Measurements from ENCODE around the gene CEP104. TPM values are rescaled to one million over a fixed set of nuclear protein-coding genes. Genes with fewer than 3 reads are reported as not detected.

CEP104 gene
- total and polyA plus RNA-seq, 2 experiments from 2014 or later = 20.5 to 32.2 TPM

GRCh38 chr1:3886691-3887090 is 29.7 kb upstream of the CEP104 start:
- peaks cover 25% of the 10 kb centered on the region; the same call in 2 of the 3 replicates for H3K36me3 Mint-ChIP-seq (ENCODE audit: low read depth)
- Histone ChIP-seq H3K9me2 (ENCODE audit: insufficient read depth) (no peaks in the 10 kb centered on the region), H3K27ac (ENCODE audit: low read depth) (no peak overlapping the region), H3K4me3 (no peak overlapping the region), H3K4me1 (ENCODE audit: insufficient read depth) (no peaks in the 10 kb centered on the region), H3K27me3 (ENCODE audit: insufficient read depth) (no peaks in the 10 kb centered on the region), H3K79me2 (replicated peaks; ENCODE audit: insufficient read depth) (no peaks in the 10 kb centered on the region), H3F3A (replicated peaks; ENCODE audit: low read depth) (no peaks in the 10 kb centered on the region), H3K36me3 (ENCODE audit: insufficient read depth) (peaks cover 12% of the 10 kb centered on the region), H4K20me1 (replicated peaks; ENCODE audit: insufficient read depth) (0 out of 2 replicates have a peak, but pooled peaks cover 3% of the 10 kb centered on the region), H3K4me2 (no peak overlapping the region), H2AFZ (no peak overlapping the region)
- peaks cover 6% of the 10 kb centered on the region for H3K27me3 Mint-ChIP-seq (ENCODE audit: insufficient read depth, low read depth, poor library complexity)
- DNase-seq (ENCODE audit: low spot score) = no peak
- no peaks in the 10 kb centered on the region for H3K4me1 Mint-ChIP-seq
- TF ChIP-seq ZNF114 (CRISPR knock-in tag; IDR thresholded peaks at IDR 0.05) (no peak), ZNF331 (CRISPR knock-in tag; IDR thresholded peaks at IDR 0.05; ENCODE audit: low read depth) (no peak), EZH2phosphoT487 (IDR thresholded peaks at IDR 0.05; ENCODE audit: unreplicated experiment) (no peak), ETS1 (IDR thresholded peaks at IDR 0.05) (no peak), CREB1 (CRISPR knock-in tag; IDR thresholded peaks at IDR 0.05; ENCODE audit: low read depth) (no peak), NANOG (IDR thresholded peaks at IDR 0.05; ENCODE audit: borderline replicate concordance) (no peak), POLR2AphosphoS5 (IDR thresholded peaks at IDR 0.05; ENCODE audit: low read depth) (no peak)
- H3K27ac Mint-ChIP-seq = no peak overlapping the region
- ATAC-seq = no peak
- H3K9me3 Mint-ChIP-seq = no peaks in the 10 kb centered on the region; the same call in 2 of the 3 replicates
- no peak overlapping the region for H3K4me3 Mint-ChIP-seq

GRCh38 chr1:3886106-3886670 is 29.2 kb upstream of the CEP104 start:
- Mint-ChIP-seq H3K4me3 (no peak overlapping the region), H3K9me3 (no peaks in the 10 kb centered on the region; the same call in 2 of the 3 replicates), H3K27me3 (ENCODE audit: insufficient read depth, low read depth, poor library complexity) (peaks cover 6% of the 10 kb centered on the region), H3K4me1 (no peaks in the 10 kb centered on the region), H3K27ac (no peak overlapping the region), H3K36me3 (ENCODE audit: low read depth) (peaks cover 22% of the 10 kb centered on the region; the same call in 2 of the 3 replicates)
- H3K79me2 ChIP-seq (replicated peaks; ENCODE audit: insufficient read depth) = no peaks in the 10 kb centered on the region
- no peak overlapping the region for H3K4me3 ChIP-seq
- H3K4me1 ChIP-seq (ENCODE audit: insufficient read depth) = no peaks in the 10 kb centered on the region
- H4K20me1 ChIP-seq (replicated peaks; ENCODE audit: insufficient read depth) = 0 out of 2 replicates have a peak, but pooled peaks cover 2% of the 10 kb centered on the region
- ATAC-seq (no peak), DNase-seq (ENCODE audit: low spot score) (no peak)
- H2AFZ ChIP-seq = no peak overlapping the region
- no peak overlapping the region for H3K27ac ChIP-seq (ENCODE audit: low read depth)
- H3F3A ChIP-seq (replicated peaks; ENCODE audit: low read depth) = no peaks in the 10 kb centered on the region
- H3K36me3 ChIP-seq (ENCODE audit: insufficient read depth) = peaks cover 12% of the 10 kb centered on the region
- no peak overlapping the region for H3K4me2 ChIP-seq
- no peaks in the 10 kb centered on the region for H3K27me3 ChIP-seq (ENCODE audit: insufficient read depth)
- H3K9me2 ChIP-seq (ENCODE audit: insufficient read depth) = no peaks in the 10 kb centered on the region
- TF ChIP-seq NANOG (IDR thresholded peaks at IDR 0.05; ENCODE audit: borderline replicate concordance) (no peak), EZH2phosphoT487 (IDR thresholded peaks at IDR 0.05; ENCODE audit: unreplicated experiment) (no peak), CTCF (conservative IDR thresholded peaks at IDR 0.05; ENCODE audit: low read depth in 2 of 2) (no peak), REST (IDR thresholded peaks at IDR 0.05; ENCODE audit: unreplicated experiment) (no peak), ETS1 (IDR thresholded peaks at IDR 0.05) (no peak), POLR2AphosphoS5 (IDR thresholded peaks at IDR 0.05; ENCODE audit: low read depth) (no peak), EZH2 (IDR thresholded peaks at IDR 0.05; ENCODE audit: low read depth, unreplicated experiment) (no peak), ZNF331 (CRISPR knock-in tag; IDR thresholded peaks at IDR 0.05; ENCODE audit: low read depth) (no peak), CREB1 (CRISPR knock-in tag; IDR thresholded peaks at IDR 0.05; ENCODE audit: low read depth) (no peak)

Data from GM23338 (cell line).